Neural progenitor cell (in vitro differentiated cells): Measurements from ENCODE around the gene TTLL8. TPM values are rescaled to one million over a fixed set of nuclear protein-coding genes. Genes with fewer than 3 reads are reported as not detected.

Experiments used
- DNase-seq: peaks from one replicate; pipeline ENCODE4 v3.0.0-alpha.2; 2016; ENCODE audit warnings: low spot score
- H2AFZ ChIP-seq: fragments of 200-600 bp; sonication (generic); replicated peaks from 2 replicates; pipeline ENCODE4 v1.6.1; 2016; ENCODE audit warnings: antibody characterized with exemption
- H3F3A ChIP-seq: fragments of 200-600 bp; sonication (generic); 2 replicates; pipeline ENCODE4 v1.6.1; 2016; ENCODE audit warnings: antibody characterized with exemption, low read depth
- H3K27ac ChIP-seq: fragments of 200-600 bp; sonication (generic); 2 replicates; pipeline ENCODE4 v1.5.1; 2016; ENCODE audit warnings: mild to moderate bottlenecking
- H3K27me3 ChIP-seq: fragments of 200-600 bp; sonication (generic); 2 replicates; pipeline ENCODE4 v1.6.1; 2016; ENCODE audit warnings: mild to moderate bottlenecking, moderate library complexity
- H3K36me3 ChIP-seq: fragments of 200-600 bp; sonication (generic); 2 replicates; pipeline ENCODE4 v1.5.1; 2016
- H3K4me1 ChIP-seq: fragments of 200-600 bp; sonication (generic); 2 replicates; pipeline ENCODE4 v1.6.1; 2016; ENCODE audit warnings: mixed run types
- H3K4me2 ChIP-seq: fragments of 200-600 bp; sonication (generic); 2 replicates; pipeline ENCODE4 v1.6.1; 2016
- H3K4me3 ChIP-seq: fragments of 200-600 bp; sonication (generic); 2 replicates; pipeline ENCODE4 v1.5.1; 2016
- H3K79me2 ChIP-seq: fragments of 200-600 bp; sonication (generic); 2 replicates; pipeline ENCODE4 v1.6.1; 2016; ENCODE audit warnings: low read depth
- H3K9ac ChIP-seq: fragments of 200-600 bp; sonication (generic); 2 replicates; pipeline ENCODE4 v1.6.1; 2016
- H3K9me3 ChIP-seq: fragments of 200-600 bp; sonication (generic); 2 replicates; pipeline ENCODE4 v1.5.1; 2016; ENCODE audit warnings: low read depth
- H4K20me1 ChIP-seq: fragments of 200-600 bp; sonication (generic); 2 replicates; pipeline ENCODE4 v1.6.1; 2016; ENCODE audit warnings: low read depth
- H3K27ac Mint-ChIP-seq: 3 replicates; pipeline ENCODE4 v1.8.0; 2021; ENCODE audit warnings: mixed read lengths
- H3K27me3 Mint-ChIP-seq: 2 replicates; pipeline ENCODE4 v1.8.0; 2022; ENCODE audit warnings: low read depth, mild to moderate bottlenecking, inconsistent platforms, moderate library complexity, mixed read lengths; ENCODE audit not compliant: insufficient read depth
- H3K36me3 Mint-ChIP-seq: 3 replicates; pipeline ENCODE4 v1.8.0; 2021; ENCODE audit warnings: mixed read lengths
- H3K4me1 Mint-ChIP-seq: 3 replicates; pipeline ENCODE4 v1.8.0; 2021; ENCODE audit warnings: mixed read lengths
- H3K4me3 Mint-ChIP-seq: 3 replicates; pipeline ENCODE4 v1.8.0; 2021; ENCODE audit warnings: mild to moderate bottlenecking, moderate library complexity, mixed read lengths
- H3K9me3 Mint-ChIP-seq: 3 replicates; pipeline ENCODE4 v1.8.0; 2020; ENCODE audit warnings: mixed read lengths
- EZH2 ChIP-seq: fragments of 200-600 bp; sonication (generic); IDR thresholded peaks from 2 replicates; pipeline ENCODE4 v1.6.1; 2017; ENCODE audit warnings: antibody characterized with exemption, mild to moderate bottlenecking, moderate library complexity
- EZH2phosphoT487 ChIP-seq: fragments of 200-600 bp; sonication (generic); IDR thresholded peaks from 2 replicates; pipeline ENCODE4 v1.6.1; 2017; ENCODE audit warnings: antibody characterized with exemption
- total RNA-seq: library from RNA; depleted of rRNA; stranded (reverse); fragments of >200 nt; gene quantifications from 2 replicates; pipeline ENCODE4 v1.2.3, GENCODE V29; 2015; ENCODE audit warnings: low replicate concordance
- TF ChIP-seq, protein P1 (sequence below): fragments of 200-600 bp; sonication (generic); IDR thresholded peaks from 2 replicates; pipeline ENCODE4 v1.5.1; 2017; ENCODE audit warnings: antibody characterized with exemption, mild to moderate bottlenecking

Gene TTLL8
- total RNA-seq, 1 donor from 2014 or later = not detected

DNA sequence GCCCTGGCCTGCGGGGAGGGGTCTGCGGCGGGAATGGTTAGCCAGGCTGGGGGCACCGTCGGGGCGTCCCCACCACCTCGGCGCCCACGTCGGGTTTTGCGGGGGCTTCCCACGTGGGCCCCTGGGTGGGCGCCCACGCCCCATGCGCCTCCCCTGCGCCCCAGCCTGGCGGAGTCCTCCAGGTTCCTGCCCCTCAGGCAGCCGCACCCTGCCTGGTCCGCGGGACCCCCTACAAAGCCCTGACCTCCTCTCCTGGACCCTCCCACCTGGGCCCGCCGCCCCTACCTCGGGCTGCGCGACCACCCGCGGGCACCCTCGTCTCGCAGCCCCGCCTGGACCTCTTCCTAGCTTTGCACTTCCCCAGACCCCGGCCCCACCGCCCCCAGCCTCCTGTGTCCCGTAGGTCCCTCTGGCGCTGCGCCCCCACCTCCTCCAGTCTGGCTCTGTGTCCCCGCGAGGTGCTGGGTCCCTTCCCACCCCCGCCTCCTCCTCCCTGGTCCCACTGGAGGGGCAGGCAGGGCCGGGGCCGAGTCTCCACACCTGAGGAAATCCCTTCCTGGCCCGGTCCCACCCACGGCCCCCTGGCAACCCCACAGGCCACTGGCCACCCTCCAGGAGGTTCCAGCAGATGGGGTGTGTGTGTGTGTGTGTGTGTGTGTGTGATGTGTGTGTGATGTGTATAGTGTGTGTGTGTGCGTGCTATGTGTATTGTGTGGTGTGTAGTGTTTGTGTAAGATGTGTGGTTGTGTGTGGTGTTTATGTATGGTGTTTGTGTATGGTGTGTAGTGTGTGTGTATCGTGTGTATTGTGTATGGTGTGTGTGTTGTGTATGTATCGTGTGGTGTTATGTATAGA is 85.7 kb downstream of the TTLL8 start:
- Histone ChIP-seq H3K4me2 (no peak overlapping the region), H3K4me3 (no peak overlapping the region), H4K20me1 (peaks cover 7% of the 10 kb centered on the region), H3K4me1 (peaks cover 10% of the 10 kb centered on the region), H3K9ac (no peak overlapping the region), H3K9me3 (no peaks in the 10 kb centered on the region), H3K27ac (no peak overlapping the region), H3F3A (peaks cover 17% of the 10 kb centered on the region), H3K27me3 (peaks cover 42% of the 10 kb centered on the region), H3K36me3 (no peaks in the 10 kb centered on the region), H3K79me2 (no peaks in the 10 kb centered on the region), H2AFZ (no peak overlapping the region)
- H3K27me3 Mint-ChIP-seq = peaks cover 14% of the 10 kb centered on the region
- no peak overlapping the region for H3K27ac Mint-ChIP-seq
- no peak for TF ChIP-seq EZH2
- peaks cover 18% of the 10 kb centered on the region for H3K4me1 Mint-ChIP-seq
- no peak overlapping the region for H3K4me3 Mint-ChIP-seq
- no peaks in the 10 kb centered on the region for H3K9me3 Mint-ChIP-seq
- H3K36me3 Mint-ChIP-seq = peaks cover 2% of the 10 kb centered on the region
- DNase-seq = no peak

DNA sequence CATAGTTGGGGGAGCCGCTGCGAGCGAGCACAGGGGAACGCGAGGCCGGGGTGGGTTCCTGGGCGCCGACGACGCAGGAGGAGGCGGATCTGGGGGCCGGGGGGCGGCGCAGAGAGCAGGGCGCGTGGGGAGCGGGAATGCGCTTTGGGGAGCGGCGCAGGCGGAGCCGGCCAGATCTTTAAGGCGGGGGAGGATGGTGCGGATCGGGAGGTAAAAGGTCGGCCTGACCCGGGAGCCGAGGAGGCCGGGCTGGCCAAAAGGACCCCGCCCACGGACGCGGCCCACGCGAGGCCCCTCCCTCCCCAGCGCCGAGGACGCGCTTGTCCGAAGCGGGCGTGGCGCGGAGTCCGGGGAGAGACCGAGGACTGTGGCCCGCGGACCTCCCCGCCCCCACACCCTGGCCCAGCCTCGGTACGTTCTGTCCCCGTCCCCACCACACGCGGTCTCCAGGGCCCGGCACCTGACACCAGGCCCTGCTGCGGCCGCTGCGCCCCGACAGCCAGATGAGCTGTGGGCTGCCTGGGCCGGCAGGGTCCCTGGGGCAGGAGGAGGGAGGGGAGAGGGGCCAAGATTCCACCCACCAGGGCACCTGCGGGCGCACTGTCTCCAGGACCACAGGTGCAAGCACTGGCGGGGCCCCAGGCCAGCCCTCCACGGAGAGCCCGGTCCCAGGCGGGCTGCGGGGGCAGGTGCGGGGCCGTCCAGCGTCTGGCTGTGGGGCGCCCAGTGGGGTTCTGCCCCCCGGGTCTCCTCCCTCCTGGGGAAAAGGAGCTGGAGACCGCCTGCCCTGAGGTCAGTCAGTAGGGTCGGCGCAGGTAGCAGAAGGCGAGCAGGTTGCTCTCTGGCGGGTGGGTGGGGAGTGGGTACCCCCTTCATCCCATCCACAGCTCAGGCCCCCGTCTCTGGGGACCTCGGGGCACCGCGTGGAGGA is 86.6 kb downstream of the TTLL8 start:
- Histone ChIP-seq H2AFZ (peak overlapping the region; percentile 69), H3K27ac (no peak overlapping the region), H3K36me3 (no peaks in the 10 kb centered on the region), H3K79me2 (no peaks in the 10 kb centered on the region), H3K4me3 (peak overlapping the region; percentile 48), H3K9me3 (no peaks in the 10 kb centered on the region), H4K20me1 (peaks cover 14% of the 10 kb centered on the region), H3K27me3 (peaks cover 42% of the 10 kb centered on the region), H3K4me1 (peaks cover 14% of the 10 kb centered on the region), H3F3A (peaks cover 17% of the 10 kb centered on the region), H3K4me2 (peak overlapping the region; percentile 86), H3K9ac (no peak overlapping the region)
- Mint-ChIP-seq H3K27me3 (peaks cover 14% of the 10 kb centered on the region), H3K4me3 (peak overlapping the region; percentile 78), H3K9me3 (no peaks in the 10 kb centered on the region), H3K27ac (no peak overlapping the region), H3K36me3 (peaks cover 2% of the 10 kb centered on the region), H3K4me1 (peaks cover 16% of the 10 kb centered on the region)
- DNase-seq = peak; percentile 64
- TF ChIP-seq EZH2phosphoT487 (peak; percentile 83), EZH2 (peak; percentile 88)
- TF ChIP-seq, protein P1, sequence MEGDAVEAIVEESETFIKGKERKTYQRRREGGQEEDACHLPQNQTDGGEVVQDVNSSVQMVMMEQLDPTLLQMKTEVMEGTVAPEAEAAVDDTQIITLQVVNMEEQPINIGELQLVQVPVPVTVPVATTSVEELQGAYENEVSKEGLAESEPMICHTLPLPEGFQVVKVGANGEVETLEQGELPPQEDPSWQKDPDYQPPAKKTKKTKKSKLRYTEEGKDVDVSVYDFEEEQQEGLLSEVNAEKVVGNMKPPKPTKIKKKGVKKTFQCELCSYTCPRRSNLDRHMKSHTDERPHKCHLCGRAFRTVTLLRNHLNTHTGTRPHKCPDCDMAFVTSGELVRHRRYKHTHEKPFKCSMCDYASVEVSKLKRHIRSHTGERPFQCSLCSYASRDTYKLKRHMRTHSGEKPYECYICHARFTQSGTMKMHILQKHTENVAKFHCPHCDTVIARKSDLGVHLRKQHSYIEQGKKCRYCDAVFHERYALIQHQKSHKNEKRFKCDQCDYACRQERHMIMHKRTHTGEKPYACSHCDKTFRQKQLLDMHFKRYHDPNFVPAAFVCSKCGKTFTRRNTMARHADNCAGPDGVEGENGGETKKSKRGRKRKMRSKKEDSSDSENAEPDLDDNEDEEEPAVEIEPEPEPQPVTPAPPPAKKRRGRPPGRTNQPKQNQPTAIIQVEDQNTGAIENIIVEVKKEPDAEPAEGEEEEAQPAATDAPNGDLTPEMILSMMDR = no peak

DNA sequence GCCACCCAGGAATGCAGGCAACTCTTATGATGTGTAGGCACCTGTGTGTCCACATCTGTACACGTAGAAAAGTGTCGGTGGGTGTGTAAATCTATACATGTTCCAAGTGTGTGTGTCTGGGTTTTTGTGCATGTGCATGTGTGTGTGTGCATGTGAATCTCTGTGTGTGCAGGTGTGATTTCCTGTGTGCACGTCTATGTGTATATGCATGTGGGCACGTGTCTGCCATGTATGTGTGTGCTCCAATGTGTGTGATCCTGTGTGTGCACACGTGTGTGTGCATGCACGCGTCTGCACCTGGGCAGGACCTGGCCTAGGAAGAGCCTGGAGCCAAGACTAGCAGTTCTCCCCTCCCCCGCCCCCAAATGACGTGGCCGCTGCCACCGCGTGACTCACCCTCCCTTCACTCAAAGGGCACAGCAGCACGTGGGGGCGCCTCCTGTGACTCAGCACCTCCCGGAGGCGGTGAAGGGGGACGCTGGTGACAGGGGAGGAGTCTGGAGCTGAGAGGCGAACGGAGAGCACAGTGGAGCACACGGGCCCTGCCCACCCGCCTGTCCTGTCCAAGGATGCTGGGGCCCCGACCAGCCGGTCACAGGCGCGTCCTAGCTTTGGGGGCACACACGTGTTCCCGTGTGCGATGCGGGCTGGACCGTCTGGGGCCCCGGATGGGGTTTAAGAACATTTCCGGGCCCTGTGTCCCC is 87.4 kb downstream of the TTLL8 start:
- Histone ChIP-seq H3K4me2 (peak overlapping the region; percentile 86), H3K79me2 (no peaks in the 10 kb centered on the region), H3K27ac (no peak overlapping the region), H3K36me3 (no peaks in the 10 kb centered on the region), H3K9me3 (no peaks in the 10 kb centered on the region), H2AFZ (peak overlapping the region; percentile 69), H3K4me3 (peak overlapping the region; percentile 48), H4K20me1 (peaks cover 22% of the 10 kb centered on the region), H3K27me3 (peaks cover 38% of the 10 kb centered on the region), H3K4me1 (peaks cover 14% of the 10 kb centered on the region), H3F3A (peaks cover 15% of the 10 kb centered on the region), H3K9ac (no peak overlapping the region)
- TF ChIP-seq EZH2phosphoT487 (no peak), EZH2 (no peak)
- TF ChIP-seq, protein P1 = no peak
- H3K36me3 Mint-ChIP-seq = peaks cover 2% of the 10 kb centered on the region
- peaks cover 13% of the 10 kb centered on the region for H3K4me1 Mint-ChIP-seq
- no peaks in the 10 kb centered on the region for H3K9me3 Mint-ChIP-seq
- H3K4me3 Mint-ChIP-seq = peak overlapping the region; percentile 78
- peaks cover 14% of the 10 kb centered on the region for H3K27me3 Mint-ChIP-seq
- H3K27ac Mint-ChIP-seq = peak overlapping the region; percentile 76
- peak; percentile 79 for DNase-seq
